ENCODE results near the gene CHRND.

CHRND gene

DNA sequence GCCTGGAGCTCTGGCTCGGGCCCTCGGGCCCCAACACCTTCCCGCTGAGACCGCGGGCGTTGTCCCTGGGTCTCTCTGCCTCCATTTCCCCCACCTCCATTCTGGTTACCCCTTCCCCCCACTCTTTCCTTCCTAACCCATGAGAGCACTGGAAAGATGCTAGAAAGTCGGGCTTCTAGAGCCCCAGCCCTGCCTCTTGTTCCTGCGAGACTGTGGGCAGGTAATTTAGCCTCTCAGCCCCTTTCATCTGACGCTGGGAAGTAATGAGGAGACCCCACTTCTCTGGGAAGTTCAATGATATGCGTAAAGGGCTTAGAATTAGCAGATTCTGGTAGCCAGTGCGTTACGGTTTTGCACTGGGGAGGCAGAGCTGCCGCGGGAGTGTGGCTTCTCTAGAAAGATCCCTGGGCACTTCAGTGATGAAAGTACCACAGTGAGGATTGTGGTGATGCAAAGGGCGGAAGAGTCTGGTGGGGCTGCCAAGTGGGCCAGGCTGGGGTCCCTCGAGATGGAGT, 22.1 kb upstream of the CHRND start:
- no peak for DNase-seq

DNA sequence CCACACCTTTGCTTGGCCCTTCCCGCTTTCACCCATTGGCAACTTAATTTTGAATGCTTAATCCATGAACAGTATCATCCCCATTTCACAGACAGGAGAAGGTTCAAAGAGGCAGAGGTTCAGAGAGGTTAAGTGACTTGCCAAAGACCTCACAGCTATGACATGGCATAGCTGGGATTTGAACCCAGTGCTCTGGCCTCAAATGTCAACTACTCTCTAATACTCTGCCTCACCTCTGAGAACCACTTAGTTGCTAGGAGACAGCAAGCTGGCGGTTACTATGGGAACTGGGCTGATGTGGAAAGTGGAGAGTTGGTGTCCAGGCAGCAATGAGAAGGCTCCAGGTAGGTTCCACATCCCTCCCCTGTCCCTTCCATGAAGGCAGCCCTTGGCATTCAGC, 21.5 kb upstream of the CHRND start:
- no peak for TF ChIP-seq POLR2A (IDR thresholded peaks at IDR 0.05; ENCODE audit: low read length)
- no peak for TF ChIP-seq GATA1 (IDR thresholded peaks at IDR 0.05; ENCODE audit: low read depth, low read length)
- no peak for DNase-seq

More for the DNA sequence above, 22.1 kb upstream of the CHRND start:
- TF ChIP-seq POLR2A (IDR thresholded peaks at IDR 0.05; ENCODE audit: low read length) (no peak), GATA1 (IDR thresholded peaks at IDR 0.05; ENCODE audit: low read depth, low read length) (no peak)

DNA sequence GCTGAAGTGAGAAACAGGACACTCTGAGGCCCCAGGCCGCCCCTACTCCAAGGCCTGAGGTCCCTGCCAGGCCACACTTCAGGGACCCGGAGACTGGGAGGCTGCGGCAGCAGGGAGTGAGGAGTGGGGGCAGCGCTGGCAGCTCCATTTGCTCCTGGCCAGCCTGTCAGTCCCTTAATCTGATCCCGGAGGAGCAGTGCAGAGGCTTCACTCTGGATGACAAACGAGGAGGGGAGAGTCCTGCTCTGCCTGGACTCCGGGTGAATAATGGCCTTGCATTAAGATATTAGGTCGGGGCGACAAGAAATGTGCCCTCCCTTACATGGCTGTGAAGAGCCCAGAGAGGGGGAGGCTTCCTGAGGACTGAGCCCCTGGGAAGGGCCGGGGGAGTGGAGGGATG, 20.1 kb upstream of the CHRND start:
- TF ChIP-seq POLR2A (IDR thresholded peaks at IDR 0.05; ENCODE audit: low read length) (no peak), GATA1 (IDR thresholded peaks at IDR 0.05; ENCODE audit: low read depth, low read length) (no peak)
- no peak for DNase-seq

- DNase-seq = no peak
- TF ChIP-seq POLR2A (IDR thresholded peaks at IDR 0.05; ENCODE audit: low read length) = no peak
- TF ChIP-seq GATA1 (IDR thresholded peaks at IDR 0.05; ENCODE audit: low read depth, low read length) = no peak
These were observed 19.3 kb upstream of the CHRND start for GRCh38 chr2:232506709-232507108.

- DNase-seq = no peak
- TF ChIP-seq POLR2A (IDR thresholded peaks at IDR 0.05; ENCODE audit: low read length) (no peak), GATA1 (IDR thresholded peaks at IDR 0.05; ENCODE audit: low read depth, low read length) (no peak)
These were observed 17.7 kb upstream of the CHRND start for GRCh38 chr2:232508251-232508650.

DNA sequence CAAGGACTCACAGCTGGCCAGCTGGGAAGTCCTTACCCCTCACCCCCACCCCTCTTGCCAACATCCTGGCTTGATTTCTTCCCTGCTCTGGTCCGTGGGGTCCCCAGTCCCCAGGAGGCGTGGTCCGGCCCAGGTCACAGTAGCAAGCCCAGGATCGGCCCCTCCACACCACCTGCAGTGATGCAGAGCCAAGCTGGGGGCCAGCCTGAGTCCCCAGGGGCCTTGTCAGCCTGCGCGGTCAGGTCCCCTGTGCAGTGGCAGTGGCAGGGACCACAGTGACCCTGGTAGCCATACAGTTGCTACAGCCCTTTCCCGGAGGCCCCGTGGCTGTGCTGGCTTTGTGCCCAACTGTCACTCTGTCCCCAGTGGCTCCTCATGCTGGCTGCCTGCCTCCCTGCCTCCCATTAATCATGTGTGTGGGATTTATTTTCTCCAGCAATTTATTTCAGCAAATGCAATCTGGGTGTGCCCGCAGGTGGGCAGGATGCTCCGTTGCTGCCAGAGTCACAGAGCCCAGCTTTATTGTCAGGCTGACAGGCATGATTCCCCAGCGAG, 14.5 kb upstream of the CHRND start:
- TF ChIP-seq GATA1 (IDR thresholded peaks at IDR 0.05; ENCODE audit: low read depth, low read length) (no peak), POLR2A (IDR thresholded peaks at IDR 0.05; ENCODE audit: low read length) (no peak)

GRCh38 chr2:232512602-232513001, 13.4 kb upstream of the CHRND start:
- DNase-seq = no peak
- TF ChIP-seq GATA1 (IDR thresholded peaks at IDR 0.05; ENCODE audit: low read depth, low read length) = no peak

More for the DNA sequence above, 14.5 kb upstream of the CHRND start:
- no peak for DNase-seq

GRCh38 chr2:232513353-232513752, 12.6 kb upstream of the CHRND start:
- TF ChIP-seq POLR2A (IDR thresholded peaks at IDR 0.05; ENCODE audit: low read length) (no peak), GATA1 (IDR thresholded peaks at IDR 0.05; ENCODE audit: low read depth, low read length) (no peak)

GRCh38 chr2:232515639-232516038, 10.3 kb upstream of the CHRND start:
- no peak for TF ChIP-seq POLR2A (IDR thresholded peaks at IDR 0.05; ENCODE audit: low read length)
- no peak for TF ChIP-seq GATA1 (IDR thresholded peaks at IDR 0.05; ENCODE audit: low read depth, low read length)
- DNase-seq = no peak

More at GRCh38 chr2:232513353-232513752, 12.6 kb upstream of the CHRND start:
- no peak for DNase-seq

DNA sequence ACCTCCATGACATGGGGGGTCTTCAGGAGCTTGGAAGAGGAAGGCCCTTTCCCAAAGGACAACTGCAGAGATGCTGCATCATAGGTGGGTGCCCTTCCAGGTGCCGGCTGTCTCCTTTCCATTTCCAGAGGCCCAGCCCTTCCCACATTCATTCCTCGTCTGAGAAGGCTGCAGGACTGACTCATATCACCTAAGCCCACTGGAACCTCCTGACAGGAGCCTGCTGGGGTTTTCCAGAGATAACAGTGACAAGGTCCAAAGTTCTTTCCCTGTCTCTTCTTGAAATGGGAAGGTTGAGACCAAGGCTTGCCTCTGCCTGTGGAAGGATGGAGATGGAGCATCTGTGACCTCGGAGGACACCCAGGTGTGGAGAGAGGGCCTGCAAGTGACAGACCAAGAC, 9.4 kb upstream of the CHRND start:
- no peak for DNase-seq
- TF ChIP-seq POLR2A (IDR thresholded peaks at IDR 0.05; ENCODE audit: low read length) (no peak), GATA1 (IDR thresholded peaks at IDR 0.05; ENCODE audit: low read depth, low read length) (no peak)

- TF ChIP-seq POLR2A (IDR thresholded peaks at IDR 0.05; ENCODE audit: low read length) (no peak), GATA1 (IDR thresholded peaks at IDR 0.05; ENCODE audit: low read depth, low read length) (no peak)
- DNase-seq = no peak
These were observed 7.1 kb upstream of the CHRND start for GRCh38 chr2:232518844-232519243.

DNA sequence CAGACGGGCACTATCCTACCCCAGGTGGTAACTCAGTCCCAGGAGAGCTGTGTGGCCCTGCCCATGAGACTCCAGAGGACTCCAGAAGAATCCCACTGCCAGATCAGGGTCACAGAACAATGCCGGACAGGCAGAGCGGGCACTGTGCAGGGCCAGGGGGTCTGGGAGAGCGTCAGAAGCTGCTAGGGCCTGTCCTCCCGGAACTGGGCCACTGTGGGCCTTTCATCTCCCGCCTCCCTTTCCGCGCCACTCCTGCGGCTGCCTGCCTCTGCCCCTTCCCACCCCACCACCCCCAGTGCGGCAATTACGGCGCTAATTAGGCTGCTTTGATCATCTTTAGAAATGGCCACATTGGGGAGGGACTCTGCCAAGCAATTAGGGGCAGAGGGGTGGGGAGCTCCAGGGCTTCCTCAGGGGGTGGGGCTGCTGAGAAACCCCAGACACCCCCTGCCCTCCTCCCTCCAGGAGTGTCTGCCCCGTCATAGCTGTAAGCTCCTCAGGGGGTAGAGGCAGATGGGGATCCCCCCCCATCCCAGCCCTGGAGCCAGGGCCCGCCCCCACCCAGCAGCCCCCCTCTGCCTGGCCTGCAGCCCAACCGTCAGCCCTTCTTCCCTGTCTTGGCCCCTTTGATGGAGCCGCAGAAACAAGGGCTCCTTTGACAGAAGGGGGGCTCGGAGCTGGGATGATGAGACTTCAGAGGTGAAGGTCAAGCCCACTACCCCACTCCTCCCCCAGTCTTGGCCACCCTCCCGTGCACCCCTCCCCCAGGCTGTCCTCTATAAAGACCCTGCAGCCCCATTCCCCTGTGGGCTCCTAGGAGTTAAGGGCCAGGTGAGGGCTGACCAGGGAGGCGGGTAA, 6.2 kb upstream of the CHRND start, which contains the start of gene PRSS56:
Gene PRSS56, plus strand, starts transcription at position 808 of the 858 bp plus-strand sequence. CDS start 211 bp downstream, outside the sequence.
- no peak for DNase-seq
- TF ChIP-seq GATA1 (IDR thresholded peaks at IDR 0.05; ENCODE audit: low read depth, low read length) = no peak
- TF ChIP-seq POLR2A (IDR thresholded peaks at IDR 0.05; ENCODE audit: low read length) = no peak

DNA sequence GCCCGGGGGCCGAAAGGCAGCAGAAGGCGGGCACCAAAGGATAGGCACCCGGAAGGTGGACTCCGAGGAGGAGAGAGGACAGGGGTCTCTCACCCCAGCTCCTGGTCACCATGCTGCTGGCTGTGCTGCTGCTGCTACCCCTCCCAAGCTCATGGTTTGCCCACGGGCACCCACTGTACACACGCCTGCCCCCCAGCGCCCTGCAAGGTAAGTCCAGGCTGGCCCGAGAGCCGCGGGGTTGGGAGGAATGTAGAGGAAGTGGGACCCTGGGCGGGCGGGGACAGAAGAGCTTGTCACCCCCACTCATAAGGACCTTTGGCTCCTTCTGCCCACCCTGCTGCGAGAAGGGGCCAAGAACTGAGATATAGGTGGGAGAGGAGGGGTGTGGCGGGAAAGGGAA, 5.5 kb upstream of the CHRND start:
- DNase-seq = no peak
- TF ChIP-seq POLR2A (IDR thresholded peaks at IDR 0.05; ENCODE audit: low read length) = no peak
- no peak for TF ChIP-seq GATA1 (IDR thresholded peaks at IDR 0.05; ENCODE audit: low read depth, low read length)

DNA sequence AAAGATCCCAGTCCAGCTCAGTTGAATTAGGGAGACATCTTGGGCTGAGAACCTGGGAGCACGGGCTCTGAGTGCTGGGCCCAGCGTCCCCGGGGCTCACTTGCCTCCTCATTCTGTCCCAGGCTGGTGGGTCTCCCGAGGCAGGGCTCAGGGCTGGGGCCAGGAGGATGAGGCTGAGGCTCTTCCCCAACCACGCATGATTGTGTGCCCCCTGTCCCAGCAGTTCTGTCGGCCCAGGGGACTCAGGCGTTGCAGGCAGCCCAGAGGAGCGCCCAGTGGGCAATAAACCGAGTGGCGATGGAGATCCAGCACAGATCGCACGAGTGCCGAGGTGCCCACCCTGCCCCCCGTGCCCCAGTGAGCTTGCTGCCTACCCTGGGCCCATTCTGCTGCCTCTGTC, 4.9 kb upstream of the CHRND start:
- DNase-seq = no peak
- TF ChIP-seq POLR2A (IDR thresholded peaks at IDR 0.05; ENCODE audit: low read length) (no peak), GATA1 (IDR thresholded peaks at IDR 0.05; ENCODE audit: low read depth, low read length) (no peak)
